Bronchial epithelial cell (primary cell): Measurements from ENCODE around the gene SUGCT. TPM values are rescaled to one million over a fixed set of nuclear protein-coding genes. Genes with fewer than 3 reads are reported as not detected.
A peak's percentile ranks its signal among the peaks of the same experiment; 100 is the strongest.
"Not testable (repeated sequence)": the region's sequence is repeated elsewhere in the genome, so short reads cannot be mapped to it uniquely, and the experiment has no call there.

Source experiments
- DNase-seq: peaks from one replicate; pipeline ENCODE4 v3.0.0-alpha.2; 2010; ENCODE audit warnings: low read depth
- FAIRE-seq: peaks from 2 replicates; lab custom pipeline; 2011; peaks lifted over from hg19 to GRCh38; lab: Jason Lieb, UNC
- H3K27me3 ChIP-seq: 2 replicates; pipeline ENCODE4 v1.5.1; 2011; ENCODE audit warnings: low read length; ENCODE audit not compliant: control insufficient read depth, insufficient read depth
- H3K36me3 ChIP-seq: 2 replicates; pipeline ENCODE4 v1.5.1; 2011; ENCODE audit warnings: low read length; ENCODE audit not compliant: control insufficient read depth, insufficient read depth
- H3K4me3 ChIP-seq: 2 replicates; pipeline ENCODE4 v1.5.1; 2011; ENCODE audit warnings: mild to moderate bottlenecking, low read depth, low read length, control low read depth
- total RNA-seq: library from RNA; depleted of rRNA; stranded (reverse); fragments of >200 nt; gene quantifications from 2 replicates; pipeline ENCODE4 v1.2.1, GENCODE V29; 2014
- TF ChIP-seq, protein P1 (sequence below): IDR thresholded peaks from 2 replicates; pipeline ENCODE4 v1.5.1; 2011; ENCODE audit warnings: mild to moderate bottlenecking, moderate library complexity, low read length, control low read depth, inconsistent platforms; ENCODE audit not compliant: insufficient read depth, severe bottlenecking

Gene SUGCT
- total RNA-seq, 1 donor from 2014 or later: 7.4 TPM

GRCh38 chr7:40645197-40645596 is 510.4 kb downstream of the SUGCT start:
- DNase-seq (no peak), FAIRE-seq (no peak)
- TF ChIP-seq, protein P1, sequence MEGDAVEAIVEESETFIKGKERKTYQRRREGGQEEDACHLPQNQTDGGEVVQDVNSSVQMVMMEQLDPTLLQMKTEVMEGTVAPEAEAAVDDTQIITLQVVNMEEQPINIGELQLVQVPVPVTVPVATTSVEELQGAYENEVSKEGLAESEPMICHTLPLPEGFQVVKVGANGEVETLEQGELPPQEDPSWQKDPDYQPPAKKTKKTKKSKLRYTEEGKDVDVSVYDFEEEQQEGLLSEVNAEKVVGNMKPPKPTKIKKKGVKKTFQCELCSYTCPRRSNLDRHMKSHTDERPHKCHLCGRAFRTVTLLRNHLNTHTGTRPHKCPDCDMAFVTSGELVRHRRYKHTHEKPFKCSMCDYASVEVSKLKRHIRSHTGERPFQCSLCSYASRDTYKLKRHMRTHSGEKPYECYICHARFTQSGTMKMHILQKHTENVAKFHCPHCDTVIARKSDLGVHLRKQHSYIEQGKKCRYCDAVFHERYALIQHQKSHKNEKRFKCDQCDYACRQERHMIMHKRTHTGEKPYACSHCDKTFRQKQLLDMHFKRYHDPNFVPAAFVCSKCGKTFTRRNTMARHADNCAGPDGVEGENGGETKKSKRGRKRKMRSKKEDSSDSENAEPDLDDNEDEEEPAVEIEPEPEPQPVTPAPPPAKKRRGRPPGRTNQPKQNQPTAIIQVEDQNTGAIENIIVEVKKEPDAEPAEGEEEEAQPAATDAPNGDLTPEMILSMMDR: no peak
- H3K4me3 ChIP-seq: no peak overlapping the region
- H3K36me3 ChIP-seq: no peaks in the 10 kb centered on the region
- no peaks in the 10 kb centered on the region for H3K27me3 ChIP-seq

DNA sequence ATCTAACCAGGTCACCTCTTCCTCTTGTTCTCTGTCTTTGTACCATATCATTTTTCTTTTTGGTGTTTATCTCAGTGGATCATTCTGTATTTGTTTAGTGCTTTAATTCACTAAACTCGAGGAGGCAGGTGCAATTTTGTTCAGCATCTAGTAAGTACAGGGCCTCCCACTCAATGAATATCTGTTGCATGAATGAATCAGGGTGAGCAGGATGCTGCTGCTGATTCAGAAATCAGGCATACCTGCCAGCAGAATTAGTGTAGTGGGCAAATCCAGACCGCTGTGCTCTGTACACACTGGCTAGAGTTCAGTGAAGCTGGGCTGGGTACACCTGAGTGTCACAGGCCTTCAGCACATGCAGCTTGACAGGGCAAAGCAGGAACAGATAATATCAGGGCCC is 511.9 kb downstream of the SUGCT start:
- TF ChIP-seq, protein P1: no peak
- no peak overlapping the region for H3K4me3 ChIP-seq
- no peak for FAIRE-seq
- DNase-seq: peak; percentile 23
- H3K36me3 ChIP-seq: no peaks in the 10 kb centered on the region
- H3K27me3 ChIP-seq: no peaks in the 10 kb centered on the region

GRCh38 chr7:40647719-40648118 is 512.9 kb downstream of the SUGCT start:
- TF ChIP-seq, protein P1: no peak
- FAIRE-seq (no peak), DNase-seq (no peak)
- H3K4me3 ChIP-seq: no peak overlapping the region
- H3K27me3 ChIP-seq: no peaks in the 10 kb centered on the region
- H3K36me3 ChIP-seq: no peaks in the 10 kb centered on the region

- no peak for DNase-seq
- Histone ChIP-seq H3K4me3 (no peak overlapping the region), H3K36me3 (no peaks in the 10 kb centered on the region), H3K27me3 (no peaks in the 10 kb centered on the region)
- TF ChIP-seq, protein P1: no peak
- FAIRE-seq: no peak
Measured at GRCh38 chr7:40649247-40649646, 514.4 kb downstream of the SUGCT start.

GRCh38 chr7:40650903-40651302 is 516.1 kb downstream of the SUGCT start:
- not testable (repeated sequence) for H3K4me3 ChIP-seq, H3K36me3 ChIP-seq, DNase-seq, FAIRE-seq, H3K27me3 ChIP-seq

DNA sequence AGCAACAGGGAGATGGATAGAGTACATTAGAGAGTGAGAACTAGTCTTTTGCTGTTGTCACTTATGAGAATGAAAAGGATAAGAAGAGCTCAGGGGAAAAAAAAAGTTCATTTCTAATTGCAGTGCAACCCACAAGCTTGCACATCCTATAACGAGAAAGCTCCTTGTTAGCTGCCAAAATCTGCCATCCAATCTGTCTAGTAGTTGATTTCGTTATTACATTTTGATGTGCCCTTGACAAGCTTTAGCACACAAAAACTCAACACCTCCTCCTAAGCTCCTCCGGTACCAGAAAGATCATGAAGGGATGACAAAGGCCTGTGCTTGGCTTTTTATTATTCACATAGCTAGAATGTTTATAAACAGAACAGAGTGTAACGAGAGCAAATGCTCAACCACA is 519.4 kb downstream of the SUGCT start:
- FAIRE-seq: no peak

More for the DNA sequence above, 519.4 kb downstream of the SUGCT start:
- no peak for DNase-seq
- Histone ChIP-seq H3K27me3 (no peaks in the 10 kb centered on the region), H3K4me3 (no peak overlapping the region), H3K36me3 (no peaks in the 10 kb centered on the region)
- TF ChIP-seq, protein P1: no peak
